HG03558 (cell line): Measurements from ENCODE around the gene YKT6.
"Not testable (repeated sequence)": the region's sequence is repeated elsewhere in the genome, so short reads cannot be mapped to it uniquely, and the experiment has no call there.

Experiments
- ATAC-seq: cut with Tn5 transposase; IDR thresholded peaks from one replicate; pipeline ENCODE4 v1.9.1; 2021; ENCODE audit warnings: moderate number of reproducible peaks; ENCODE audit not compliant: unreplicated experiment; ENCODE audit errors: extremely low read depth

Gene YKT6

GRCh38 chr7:44171901-44172300, 28.9 kb upstream of the YKT6 start:
- ATAC-seq: not testable (repeated sequence)

- ATAC-seq: no peak
Observed at GRCh38 chr7:44172352-44172751, 28.4 kb upstream of the YKT6 start.

GRCh38 chr7:44172803-44173424, 27.9 kb upstream of the YKT6 start:
- no peak for ATAC-seq

- ATAC-seq: no peak
Observed at GRCh38 chr7:44173911-44174693, 26.7 kb upstream of the YKT6 start.

- ATAC-seq: not testable (repeated sequence)
Observed at GRCh38 chr7:44174694-44174948, 26.2 kb upstream of the YKT6 start.

GRCh38 chr7:44175730-44176129, 25.0 kb upstream of the YKT6 start:
- no peak for ATAC-seq

GRCh38 chr7:44176486-44176885, 24.3 kb upstream of the YKT6 start:
- no peak for ATAC-seq

GRCh38 chr7:44177570-44178131, 23.1 kb upstream of the YKT6 start:
- ATAC-seq: no peak

GRCh38 chr7:44180631-44181030, 20.1 kb upstream of the YKT6 start:
- ATAC-seq: no peak

- ATAC-seq: no peak
Observed at GRCh38 chr7:44182827-44183226, 18.0 kb upstream of the YKT6 start.

- ATAC-seq: no peak
Observed at GRCh38 chr7:44183386-44183785, 17.4 kb upstream of the YKT6 start.

- no peak for ATAC-seq
Observed at GRCh38 chr7:44184206-44184872, 16.4 kb upstream of the YKT6 start.

GRCh38 chr7:44184873-44185446, 15.8 kb upstream of the YKT6 start:
- ATAC-seq: no peak

- ATAC-seq: no peak
Observed at GRCh38 chr7:44185729-44186128, 15.0 kb upstream of the YKT6 start.

- ATAC-seq: no peak
Observed at GRCh38 chr7:44186736-44187135, 14.0 kb upstream of the YKT6 start.

- ATAC-seq: no peak
Observed at GRCh38 chr7:44187636-44188416, 13.0 kb upstream of the YKT6 start.

- ATAC-seq: no peak
Observed at GRCh38 chr7:44188480-44189225, 12.1 kb upstream of the YKT6 start.

GRCh38 chr7:44189286-44189992, 11.3 kb upstream of the YKT6 start, which contains the start of gene GCK:
TSS of gene GCK (minus strand) at chr7:44189439. CDS start at chr7:44188953, 486 bp downstream.
- ATAC-seq: no peak
